Activated T-cell treated with anti-CD3 and anti-CD28 coated beads for 4 hours (primary cell): ENCODE results near the gene CCDC91.
"Not testable (repeated sequence)": the region's sequence is repeated elsewhere in the genome, so short reads cannot be mapped to it uniquely, and the experiment has no call there.

Source experiments
- DNase-seq: peaks from one replicate; pipeline ENCODE4 v3.0.0-alpha.2; 2020

Gene CCDC91

DNA sequence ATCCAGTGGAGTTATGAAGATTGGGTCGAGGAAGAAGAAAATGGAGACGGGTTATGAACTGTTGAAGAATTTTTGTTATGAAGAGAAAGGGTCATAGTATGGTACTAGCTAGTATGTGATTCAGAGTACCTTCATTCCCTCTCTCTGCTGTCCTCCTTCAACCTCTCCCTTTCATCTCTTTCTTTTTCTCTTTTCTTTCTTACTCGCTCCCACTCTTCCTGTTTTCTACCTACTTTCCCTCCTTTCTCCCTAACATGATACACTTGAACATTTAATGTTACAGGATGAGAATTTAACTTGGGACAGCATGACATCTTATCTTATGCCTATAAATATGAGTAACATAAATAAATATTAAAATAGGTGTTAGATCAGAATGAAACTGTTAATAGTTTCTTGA lies 112.9 kb downstream of the CCDC91 start:
- DNase-seq = no peak

DNA sequence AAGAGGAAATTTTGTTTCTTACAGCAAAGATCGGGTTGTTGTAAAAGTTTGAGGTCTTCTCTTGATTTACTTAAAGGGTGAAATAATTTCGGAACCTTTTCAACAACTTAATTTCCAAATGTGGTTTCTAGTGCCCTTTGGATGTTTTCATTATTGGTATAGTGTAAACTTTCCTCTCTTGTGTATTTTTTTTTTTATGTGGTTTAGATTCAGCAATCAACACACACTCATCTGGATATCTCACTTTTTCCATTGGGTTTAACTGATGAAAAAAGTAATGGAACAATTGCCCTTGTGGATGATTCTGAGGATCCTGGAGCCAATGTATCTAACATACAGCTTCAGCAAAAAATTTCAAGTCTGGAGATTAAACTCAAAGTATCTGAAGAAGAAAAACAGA lies 116.3 kb downstream of the CCDC91 start:
- no peak for DNase-seq

DNA sequence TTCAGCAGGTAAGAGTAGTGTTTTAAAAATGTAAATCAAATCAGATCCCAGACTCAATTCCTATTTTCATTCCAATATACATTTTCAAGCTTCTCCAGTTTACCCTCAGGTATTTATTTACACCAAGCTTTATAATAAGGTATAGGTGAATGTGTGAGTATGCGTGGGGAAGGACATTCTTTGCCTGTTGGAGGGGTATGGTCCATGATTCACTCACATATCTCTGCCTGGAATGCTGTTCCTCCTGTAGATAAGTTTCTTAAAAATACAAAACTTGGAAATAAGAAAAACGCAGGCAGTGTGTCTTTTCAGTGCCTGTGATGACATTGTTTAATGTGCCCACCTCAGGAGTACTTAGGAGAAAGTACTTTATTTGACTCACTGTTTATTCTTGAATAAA lies 118.6 kb downstream of the CCDC91 start:
- DNase-seq = no peak

DNA sequence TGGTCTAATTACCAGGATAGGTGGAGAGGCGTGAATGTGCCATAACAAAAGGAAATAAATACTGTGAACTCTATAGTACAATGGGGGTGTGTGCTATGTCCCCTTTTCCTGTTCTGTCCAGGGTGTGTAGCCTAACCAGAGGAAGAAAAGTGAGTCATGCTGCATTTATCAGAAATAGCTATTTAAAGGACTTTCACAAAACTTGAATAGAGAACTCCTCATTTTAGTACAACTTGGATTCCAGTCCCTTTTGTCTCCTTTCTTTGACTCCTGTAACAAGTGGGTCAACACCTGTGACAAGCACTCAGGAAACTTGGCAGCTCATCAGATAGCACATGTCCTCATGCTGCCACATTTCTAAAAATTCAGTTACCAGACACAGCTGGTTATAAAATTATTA lies 123.4 kb downstream of the CCDC91 start:
- no peak for DNase-seq

DNA sequence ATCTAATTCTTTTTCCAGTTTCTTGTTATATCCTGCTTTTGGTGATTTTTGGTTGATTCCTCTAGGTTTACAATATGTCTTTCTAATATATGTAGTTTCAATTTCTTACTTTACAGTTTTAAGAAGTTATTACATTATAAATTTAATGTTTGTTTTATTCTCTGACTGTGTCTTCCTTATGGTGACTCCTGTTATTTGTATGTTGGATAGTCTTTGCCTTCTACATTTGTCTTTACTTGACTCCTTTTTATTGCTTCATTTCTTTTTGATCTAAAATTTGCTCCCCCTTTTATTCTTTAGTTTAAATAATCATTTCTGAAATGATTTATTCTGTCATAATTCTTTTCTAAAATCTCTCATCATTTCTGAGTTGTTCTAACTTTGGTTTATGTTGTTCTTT lies 125.8 kb downstream of the CCDC91 start:
- no peak for DNase-seq

DNA sequence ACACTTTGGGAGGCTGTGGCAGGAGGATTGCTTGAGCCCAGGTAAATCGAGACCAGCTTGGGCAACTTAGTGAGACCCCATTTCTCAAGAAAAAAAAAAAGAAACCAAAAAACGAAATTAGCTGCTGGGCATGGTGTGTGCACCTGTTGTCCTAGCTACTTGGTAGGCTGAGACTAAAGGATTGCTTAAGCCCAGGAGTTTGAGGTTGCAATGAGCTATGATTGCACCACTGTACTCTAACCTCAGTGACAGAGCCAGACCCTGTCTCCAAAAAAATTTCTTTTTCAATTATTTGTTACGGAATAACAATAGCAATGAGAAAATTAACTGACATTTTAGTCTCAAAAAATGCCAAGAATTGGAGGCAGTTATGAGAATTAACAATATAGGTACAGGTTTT lies 128.0 kb downstream of the CCDC91 start:
- DNase-seq = no peak

DNA sequence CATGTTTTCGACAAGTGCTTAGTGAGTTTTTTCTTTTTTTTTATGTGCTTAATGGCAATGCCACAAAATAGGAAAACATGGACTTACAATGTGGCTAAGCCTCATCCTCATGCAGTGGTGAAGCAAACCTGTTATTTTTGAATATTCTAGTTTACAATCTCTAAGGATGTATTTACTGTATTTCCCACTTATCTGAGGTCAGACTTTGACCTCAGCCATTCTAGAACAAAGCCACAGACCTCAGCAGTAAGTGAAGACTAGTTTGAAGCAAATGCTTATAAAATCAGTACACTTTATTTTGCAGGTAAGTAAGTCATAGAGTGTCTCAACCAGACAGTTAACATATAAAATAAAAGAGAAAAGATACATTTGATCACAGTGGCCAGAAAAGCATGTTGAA lies 130.1 kb downstream of the CCDC91 start:
- no peak for DNase-seq

DNA sequence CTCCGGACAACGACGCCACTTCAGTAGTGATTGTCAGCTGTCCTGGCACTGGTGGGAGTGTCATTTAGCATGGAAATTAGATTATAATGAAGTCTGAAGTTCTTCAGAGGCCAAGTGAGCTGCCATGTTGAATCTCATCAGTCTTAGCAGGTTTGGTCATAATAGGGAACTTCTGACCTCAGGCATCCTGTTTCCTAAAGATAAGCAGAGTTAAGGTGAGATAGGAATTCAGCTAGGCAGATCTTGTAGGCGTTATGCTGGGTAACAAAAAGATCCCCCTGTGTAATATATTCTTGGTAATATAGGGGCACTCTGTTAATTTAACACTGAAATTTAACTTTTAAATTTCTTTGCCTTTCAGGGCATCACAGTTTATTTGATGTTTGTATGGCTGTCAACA lies 137.5 kb downstream of the CCDC91 start:
- no peak for DNase-seq

DNA sequence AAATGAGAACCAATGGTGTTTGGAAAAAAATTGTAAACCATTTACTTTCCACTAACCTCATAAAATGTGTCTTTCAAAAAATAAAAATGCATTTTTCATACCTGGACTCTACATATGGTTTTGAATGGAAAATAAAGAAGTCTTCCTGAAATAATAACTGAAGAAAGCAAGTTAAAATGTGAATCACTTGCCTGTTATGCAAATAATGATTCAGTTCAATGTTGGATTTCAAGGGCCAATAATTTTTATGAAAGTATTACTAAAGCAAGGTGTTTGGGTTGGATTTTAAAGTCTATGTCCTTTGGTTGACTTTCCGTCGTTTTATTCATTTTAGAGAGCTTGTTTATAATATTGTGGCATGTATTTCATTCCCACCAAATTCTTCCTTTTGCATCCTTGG lies 138.7 kb downstream of the CCDC91 start:
- DNase-seq = no peak

DNA sequence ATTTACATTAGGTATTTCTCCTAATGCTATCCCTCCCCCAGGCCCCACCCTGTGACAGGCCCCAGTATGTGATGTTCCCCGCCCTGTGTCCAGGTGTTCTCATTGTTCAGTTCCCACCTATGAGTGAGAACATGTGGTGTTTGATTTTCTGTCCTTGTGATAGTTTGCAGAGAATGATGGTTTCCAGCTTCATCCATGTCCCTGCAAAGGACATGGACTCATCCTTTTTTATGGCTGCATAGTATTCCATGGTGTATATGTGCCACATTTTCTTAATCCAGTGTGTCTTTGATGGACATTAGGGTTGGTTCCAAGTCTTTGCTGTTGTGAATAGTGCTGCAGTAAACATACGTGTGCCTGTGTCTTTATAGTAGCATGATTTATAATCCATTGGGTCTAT lies 139.5 kb downstream of the CCDC91 start:
- not testable (repeated sequence) for DNase-seq

DNA sequence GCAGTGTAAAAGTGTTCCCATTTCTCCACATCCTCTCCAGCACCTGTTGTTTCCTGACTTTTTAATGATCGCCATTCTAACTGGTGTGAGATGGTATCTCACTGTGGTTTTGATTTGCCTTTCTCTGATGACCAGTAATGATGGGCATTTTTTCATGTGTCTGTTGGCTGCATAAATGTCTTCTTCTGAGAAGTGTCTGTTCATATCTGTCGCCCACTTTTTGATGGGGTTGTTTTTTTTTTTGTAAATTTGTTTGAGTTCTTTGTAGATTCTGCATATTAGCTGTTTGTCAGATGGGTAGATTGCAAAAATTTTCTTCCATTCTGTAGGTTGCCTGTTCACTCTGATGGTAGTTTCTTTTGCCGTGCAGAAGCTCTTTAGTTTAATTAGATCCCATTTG lies 140.0 kb downstream of the CCDC91 start:
- DNase-seq = not testable (repeated sequence)

DNA sequence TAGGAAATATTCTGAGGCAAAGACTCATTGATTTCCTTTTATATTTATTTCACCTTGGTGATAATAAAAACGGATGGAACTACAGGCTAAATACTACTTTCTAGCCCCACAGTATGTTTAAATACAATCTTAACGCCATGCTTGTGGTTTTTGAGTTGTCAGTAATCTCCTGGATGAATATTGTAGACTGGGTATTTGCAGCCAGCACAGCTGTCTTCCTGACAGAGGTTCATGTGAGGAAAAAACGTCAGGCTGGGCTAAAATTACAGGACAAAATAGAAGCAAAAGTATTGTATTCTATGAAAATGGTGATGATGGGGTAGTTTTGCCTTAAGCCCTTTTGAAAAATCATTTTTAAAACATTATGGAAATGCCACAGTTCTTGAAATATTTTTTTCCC lies 140.9 kb downstream of the CCDC91 start:
- no peak for DNase-seq

DNA sequence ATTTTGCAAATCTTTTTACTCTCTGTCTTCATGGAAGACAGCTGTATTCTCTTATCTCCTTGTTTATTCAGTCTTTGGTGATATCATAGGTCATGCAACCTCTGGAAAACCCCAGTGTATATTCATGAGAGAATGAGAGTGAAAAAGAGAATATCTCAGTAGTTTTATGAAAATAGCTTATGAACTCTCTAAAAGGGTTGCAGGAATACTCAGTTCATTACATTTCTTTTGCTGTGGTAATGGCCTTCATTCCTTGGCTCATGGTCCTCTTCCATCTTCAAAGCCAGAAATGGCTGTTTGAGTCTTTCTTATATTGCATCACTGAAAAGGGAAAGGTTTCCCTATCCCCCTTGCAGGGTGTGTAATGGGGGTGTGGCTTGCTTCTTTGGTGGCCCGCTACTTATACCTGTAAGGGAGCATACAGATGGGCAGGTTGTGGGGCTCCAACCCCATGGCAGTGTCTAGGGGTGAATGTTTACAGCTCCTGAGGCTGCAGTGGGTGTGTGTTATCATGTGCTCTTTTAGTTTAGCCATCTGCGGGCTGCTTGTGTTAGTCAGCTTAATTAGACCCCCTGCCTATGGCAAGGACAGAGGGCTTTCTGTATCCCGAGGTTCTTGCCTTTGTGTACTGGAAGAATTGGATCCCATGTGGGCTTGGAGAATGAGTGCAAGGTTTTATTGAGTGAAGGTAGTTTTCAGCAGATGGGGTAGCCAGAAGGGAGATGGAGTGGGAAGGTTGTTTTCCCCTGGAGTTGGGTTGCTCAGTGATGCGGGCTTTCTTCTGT lies 150.2 kb downstream of the CCDC91 start:
- DNase-seq = no peak

DNA sequence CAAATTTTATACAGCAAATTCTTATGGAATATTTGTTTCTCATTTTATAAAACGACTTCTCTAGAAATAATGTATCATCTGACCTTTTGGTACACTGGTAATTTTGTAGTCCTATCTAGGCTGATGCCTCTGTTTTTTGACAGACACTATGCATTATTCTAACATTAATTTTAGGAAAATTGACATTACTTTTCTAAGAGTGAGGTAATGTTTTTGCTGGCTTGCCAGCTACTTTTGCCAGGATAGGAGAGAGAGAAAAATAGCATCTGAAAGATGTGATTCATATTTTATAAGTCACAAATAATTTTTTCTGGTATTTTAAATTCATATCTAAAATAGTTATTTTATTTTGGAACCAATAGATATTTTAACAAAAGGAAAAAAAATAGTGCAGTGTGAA lies 153.5 kb downstream of the CCDC91 start:
- DNase-seq = no peak

DNA sequence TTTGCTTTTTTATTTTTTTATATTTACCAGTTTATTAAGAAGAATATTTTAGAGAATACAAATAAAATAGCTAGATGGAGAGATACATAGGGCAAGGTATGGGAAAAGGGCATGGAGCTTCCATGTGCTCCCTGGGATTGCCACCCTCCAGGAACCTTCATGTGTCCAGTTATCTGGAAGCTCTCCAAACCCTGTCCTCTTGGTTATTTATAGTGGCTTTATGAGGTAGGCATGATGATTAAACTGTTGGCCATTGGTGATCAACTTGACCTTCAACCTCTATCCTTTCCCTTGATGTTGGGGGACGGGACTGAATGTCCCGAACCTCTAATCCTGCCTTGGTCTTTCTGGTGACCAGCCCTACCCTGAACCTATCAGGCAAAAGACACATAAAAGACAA lies 156.3 kb downstream of the CCDC91 start:
- no peak for DNase-seq

DNA sequence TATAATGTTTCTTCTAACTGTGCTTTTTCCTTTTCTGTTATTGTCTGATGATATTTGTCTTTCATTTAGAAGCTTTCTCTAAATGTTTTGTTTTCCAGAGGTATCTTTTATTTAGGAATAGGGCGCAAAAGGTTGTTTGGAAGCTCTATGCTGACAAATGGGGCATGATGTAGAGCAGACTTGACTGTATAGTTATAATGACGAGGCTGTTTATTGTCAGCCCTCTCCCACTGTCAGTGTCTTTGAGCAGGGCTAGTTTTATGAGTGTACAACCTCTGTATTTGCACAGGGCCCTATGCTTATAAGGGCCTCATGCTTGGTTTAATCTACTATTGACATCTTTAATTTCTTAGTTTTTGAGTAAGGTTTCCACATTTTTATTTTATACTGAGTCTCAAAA lies 158.9 kb downstream of the CCDC91 start:
- no peak for DNase-seq

DNA sequence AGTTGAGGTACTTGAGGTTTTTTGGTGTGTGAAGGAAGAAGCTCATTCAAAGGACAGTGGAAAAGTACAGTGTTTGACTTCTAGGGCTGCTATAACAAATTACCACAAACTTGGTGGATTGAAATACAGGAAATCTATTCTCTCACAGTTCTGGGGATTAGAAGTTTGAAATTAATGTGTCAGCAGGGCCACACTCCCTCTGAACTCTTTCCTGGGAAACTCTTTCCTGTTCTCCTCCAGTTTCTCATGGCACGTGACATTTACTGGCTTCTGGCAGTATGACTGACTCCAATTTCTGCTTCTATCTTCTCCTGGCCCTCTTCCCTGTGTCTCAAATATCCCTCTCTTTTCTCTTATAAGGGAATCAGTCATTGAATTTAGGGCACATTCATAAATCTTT lies 160.2 kb downstream of the CCDC91 start:
- DNase-seq = no peak

DNA sequence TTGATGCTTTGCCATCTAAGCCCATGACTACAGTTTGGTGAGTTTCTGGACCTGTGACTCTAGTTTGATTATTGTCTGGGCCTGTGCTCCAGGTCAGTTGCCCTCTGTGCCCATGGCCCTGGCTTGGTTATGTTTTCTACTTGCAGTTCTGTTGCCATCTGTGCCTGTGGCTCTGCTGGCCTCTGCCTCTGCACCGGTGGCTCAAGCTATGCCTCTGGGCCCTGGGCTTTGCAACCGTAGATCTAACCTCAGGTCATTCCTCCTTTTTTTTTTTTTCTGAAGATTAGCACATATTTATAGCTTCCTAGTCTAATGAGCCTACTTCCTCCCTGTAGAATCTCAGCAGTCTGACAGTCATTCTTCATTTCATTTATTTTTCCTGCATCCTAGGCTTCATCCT lies 161.2 kb downstream of the CCDC91 start:
- DNase-seq = no peak

DNA sequence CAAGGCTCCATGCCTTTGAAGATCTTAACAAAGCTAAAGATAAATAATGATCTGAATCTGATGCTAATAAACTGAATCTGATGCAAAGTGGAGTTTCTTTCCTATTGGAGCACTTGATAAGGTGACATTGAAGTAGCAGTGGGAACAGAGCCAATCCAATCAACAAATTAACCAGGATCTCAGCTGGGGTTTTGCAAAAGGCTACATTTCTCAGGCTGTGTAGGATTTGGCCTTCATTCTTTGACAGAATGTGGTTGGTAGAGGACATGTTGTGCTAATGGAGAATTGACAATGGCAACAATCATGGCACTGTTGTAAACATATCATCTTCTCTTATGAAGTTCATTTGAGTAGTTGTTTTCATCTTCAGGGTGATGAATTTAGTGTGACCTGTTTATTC lies 164.9 kb downstream of the CCDC91 start:
- no peak for DNase-seq

DNA sequence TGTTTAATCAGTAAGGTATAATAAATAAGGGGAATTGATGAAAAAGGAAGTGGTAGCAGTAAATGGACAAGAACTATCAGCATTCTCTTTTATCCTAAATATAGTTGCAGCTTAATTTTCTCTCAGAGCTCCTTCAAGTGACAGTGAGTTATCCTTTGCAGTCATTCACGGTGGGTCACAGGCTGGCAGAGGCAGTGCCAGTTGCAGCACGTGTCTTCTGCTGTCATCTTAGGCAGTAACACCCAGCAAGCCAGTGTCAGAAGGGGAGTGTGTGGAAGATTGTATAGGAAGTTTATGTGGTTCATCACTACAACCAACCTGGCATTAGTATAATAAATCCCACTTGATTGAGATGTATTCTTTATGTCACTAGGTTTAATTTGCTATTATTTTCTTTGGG lies 170.0 kb downstream of the CCDC91 start:
- DNase-seq = no peak

DNA sequence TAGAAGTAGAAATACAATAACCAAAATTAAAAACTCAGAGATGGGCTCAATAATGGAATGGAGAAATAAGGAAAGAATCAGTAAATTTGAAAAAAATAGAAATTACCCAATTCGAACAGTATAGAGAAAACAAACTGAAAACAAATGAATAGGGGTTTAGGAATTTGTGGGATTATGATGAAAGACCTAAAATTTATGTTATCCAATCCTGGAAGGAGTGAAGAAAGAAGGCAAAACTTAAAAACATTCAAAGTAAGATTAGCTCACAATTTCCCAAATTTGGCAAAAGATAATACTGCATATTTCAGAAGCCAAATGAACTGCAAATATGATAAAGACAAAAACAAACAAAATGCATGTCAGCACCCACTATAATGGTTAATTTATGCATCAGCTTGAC lies 177.1 kb downstream of the CCDC91 start:
- DNase-seq = no peak

DNA sequence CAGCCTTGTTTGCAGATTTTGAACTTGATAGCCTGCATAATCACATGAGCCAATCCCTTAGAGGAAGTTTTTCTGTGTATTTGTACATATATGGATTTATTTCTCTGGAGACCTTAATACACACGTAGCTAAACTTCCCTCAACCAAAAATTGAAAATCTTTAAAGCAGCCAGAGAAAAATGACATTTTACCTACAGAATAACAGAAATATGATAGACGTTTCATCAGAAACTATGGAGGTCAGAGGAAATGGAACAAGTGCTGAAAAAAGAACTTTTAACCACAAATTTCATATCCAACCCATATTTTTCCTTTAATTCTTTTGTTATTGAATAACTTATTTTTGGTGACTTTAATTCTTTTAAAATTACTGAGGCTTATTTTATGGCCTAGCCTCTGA lies 177.7 kb downstream of the CCDC91 start:
- no peak for DNase-seq

DNA sequence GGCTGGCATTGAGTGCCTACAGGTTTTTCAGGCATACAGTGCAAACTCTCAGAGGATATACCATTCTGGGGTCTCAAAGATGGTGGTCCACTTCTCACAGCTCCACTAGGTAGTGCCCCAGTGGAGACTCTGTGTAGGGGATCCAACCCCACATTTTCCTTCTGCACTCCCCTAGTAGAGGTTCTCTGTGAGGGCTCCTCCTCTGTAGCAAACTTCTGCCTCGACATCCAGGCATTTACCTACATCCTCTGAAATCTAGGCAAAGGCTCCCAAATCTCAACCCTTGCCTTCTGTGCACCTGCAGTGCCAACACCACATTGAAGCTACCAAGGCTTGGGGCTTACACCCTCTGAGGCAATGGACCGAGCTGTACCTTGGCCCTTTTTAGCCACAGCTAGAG lies 179.2 kb downstream of the CCDC91 start:
- DNase-seq = no peak

DNA sequence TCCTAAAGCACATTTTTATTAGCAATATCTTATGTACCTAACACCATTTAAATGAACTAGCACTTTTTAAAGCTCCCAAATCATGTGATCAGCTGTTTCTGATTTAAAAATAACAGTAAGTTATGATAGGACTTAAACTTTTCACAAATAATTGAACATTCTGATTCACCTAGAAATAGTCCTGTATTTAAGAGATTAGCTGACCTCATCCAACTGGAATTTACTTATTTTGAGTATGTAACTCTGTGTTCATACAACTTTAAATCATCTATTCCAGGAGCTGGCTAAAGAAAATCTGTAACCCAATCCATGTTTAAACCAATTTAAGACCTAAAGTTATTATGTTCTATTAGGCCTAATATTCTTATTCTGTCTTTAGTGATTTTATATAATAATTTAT lies 184.3 kb downstream of the CCDC91 start:
- no peak for DNase-seq

DNA sequence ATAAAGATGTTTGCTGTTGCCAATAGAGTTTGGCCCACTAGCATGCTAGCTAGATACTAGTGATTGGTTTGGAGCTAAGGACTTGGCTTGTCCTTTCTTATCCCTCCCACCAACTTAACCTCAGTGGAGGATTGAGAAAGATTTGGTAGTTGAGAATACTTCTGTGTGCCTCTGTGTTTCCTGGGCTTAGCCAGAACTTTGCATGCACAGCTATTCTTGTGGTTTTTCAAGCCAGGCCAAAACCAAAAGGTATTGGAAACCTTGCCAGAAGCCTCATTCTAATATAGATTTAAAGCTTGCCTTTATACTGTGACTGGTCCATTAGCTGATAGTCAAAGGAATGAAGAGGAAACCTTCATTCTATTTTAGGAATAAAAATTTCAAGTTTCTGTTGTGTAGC lies 188.5 kb downstream of the CCDC91 start:
- DNase-seq = no peak

DNA sequence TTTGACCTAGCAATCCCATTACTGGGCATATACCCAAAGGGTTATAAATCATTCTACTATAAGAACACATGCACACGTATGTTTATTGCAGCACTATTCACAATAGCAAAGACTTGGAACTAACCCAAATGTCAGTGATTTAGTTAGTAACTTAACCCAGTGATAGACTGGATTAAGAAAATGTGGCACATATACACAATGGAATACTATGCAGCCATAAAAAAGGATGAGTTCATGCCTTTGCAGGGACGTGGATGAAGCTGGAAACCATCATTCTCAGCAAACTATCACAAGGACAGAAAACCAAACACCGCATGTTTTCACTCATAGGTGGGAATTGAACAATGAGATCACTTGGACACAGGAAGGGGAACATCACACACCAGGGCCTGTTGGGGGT lies 189.5 kb downstream of the CCDC91 start:
- DNase-seq = not testable (repeated sequence)
